HCT116 (cell line): ENCODE results near the gene HES2.
"Not testable (repeated sequence)": the region's sequence is repeated elsewhere in the genome, so short reads cannot be mapped to it uniquely, and the experiment has no call there.

Source experiments
- CTCF ChIP-seq, 3 experiments: fragments of 200-600 bp in 1 of 3; sonication (generic) in 1 of 3; IDR thresholded peaks in 2 of 3; conservative IDR thresholded peaks in 1 of 3; 2 replicates each; pipeline ENCODE4 v1.5.1; 2012 to 2017; ENCODE audit warnings: low read depth in 2 of 3, low read length in 2 of 3, antibody characterized with exemption in 1 of 3, borderline replicate concordance in 1 of 3, control low read depth in 1 of 3, mild to moderate bottlenecking in 1 of 3, mixed read lengths in 1 of 3, mixed run types in 1 of 3, moderate library complexity in 1 of 3; ENCODE audit not compliant: insufficient read depth in 1 of 3
- EGR1 ChIP-seq: IDR thresholded peaks from 2 replicates; pipeline ENCODE4 v1.6.1; 2012; ENCODE audit warnings: low read depth
- EZH2 ChIP-seq: fragments of 200-600 bp; sonication (generic); IDR thresholded peaks from 2 replicates; pipeline ENCODE4 v1.6.1; 2017; ENCODE audit warnings: antibody characterized with exemption, mixed run types
- EZH2phosphoT487 ChIP-seq: fragments of 200-600 bp; IDR thresholded peaks from 2 replicates; pipeline ENCODE4 v1.6.1; 2018; ENCODE audit warnings: antibody characterized with exemption, borderline replicate concordance
- MAX ChIP-seq: IDR thresholded peaks from 2 replicates; pipeline ENCODE4 v1.6.1; 2012
- POLR2A ChIP-seq: IDR thresholded peaks from 2 replicates; pipeline ENCODE4 v1.7.0; 2011; ENCODE audit warnings: borderline replicate concordance; ENCODE audit not compliant: insufficient read depth, insufficient read length; ENCODE audit errors: extremely low read depth
- POLR2AphosphoS5 ChIP-seq: IDR thresholded peaks from 2 replicates; pipeline ENCODE4 v1.6.1; 2011; ENCODE audit warnings: mild to moderate bottlenecking, low read depth, low read length, moderate library complexity
- RAD21 ChIP-seq: IDR thresholded peaks from 2 replicates; pipeline ENCODE4 v1.6.1; 2012; ENCODE audit warnings: low read depth, mild to moderate bottlenecking
- SP1 ChIP-seq: IDR thresholded peaks from 2 replicates; pipeline ENCODE4 v1.6.1; 2012; ENCODE audit warnings: low read depth
- ZFX ChIP-seq: fragments of 450-650 bp; IDR thresholded peaks from 2 replicates; pipeline ENCODE4 v1.6.1; 2017
- ZNF274 ChIP-seq: fragments of 200-500 bp; sonication (Bioruptor generic); IDR thresholded peaks from 2 replicates; pipeline ENCODE4 v1.6.1; 2014; ENCODE audit warnings: mild to moderate bottlenecking, low read depth, low read length, inconsistent platforms

GRCh38 chr1:6450486-6450885 lies 30.8 kb upstream of the HES2 start:
- not testable (repeated sequence) for TF ChIP-seq POLR2AphosphoS5; EZH2; EGR1; POLR2A; SP1; ZNF274; RAD21; MAX; CTCF (IDR thresholded peaks at IDR 0.05 in 2 of 3, conservative IDR thresholded peaks at IDR 0.05 in 1 of 3; ENCODE audit: borderline replicate concordance in 1 of 3, insufficient read depth in 1 of 3, low read depth in 2 of 3, low read length in 2 of 3); ZFX; EZH2phosphoT487
